ENCODE measurements around the gene NUDT15. TPM values are rescaled to one million over a fixed set of nuclear protein-coding genes. Genes with fewer than 3 reads are reported as not detected.

NUDT15 gene
- 17.1 and 18.9 TPM in 2 replicates for total RNA-seq

GRCh38 chr13:48037346-48038173, at the start of gene NUDT15:
Gene NUDT15 (plus strand): TSS chr13:48037726. CDS start chr13:48037747, 21 bp downstream.

GRCh38 chr13:48001114-48001881, 36.2 kb upstream of the NUDT15 start, which contains the start of gene SUCLA2:
Gene SUCLA2 (minus strand): TSS chr13:48001273. CDS start chr13:48001269, 4 bp downstream.

GRCh38 chr13:48094781-48095502, 57.4 kb downstream of the NUDT15 start, which contains the start of gene MED4:
Gene MED4 (minus strand): TSS chr13:48095104. CDS start chr13:48095078, 26 bp downstream.

Other genes with a start within 250 kb of the NUDT15 start
- 53.4 and 53.8 TPM in 2 replicates for gene SUCLA2, start 36.5 kb upstream of the NUDT15 start, total RNA-seq
- 30.6 and 37.6 TPM in 2 replicates for gene MED4, start 57.4 kb downstream of the NUDT15 start, total RNA-seq
- 378 and 422 TPM in 2 replicates for gene ITM2B, start 195.5 kb downstream of the NUDT15 start, total RNA-seq

Measured in articular chondrocyte of knee joint (primary cell).